H1 (cell line): ENCODE measurements around the gene AGPAT4. TPM values are rescaled to one million over a fixed set of nuclear protein-coding genes. Genes with fewer than 3 reads are reported as not detected.

Experiments
- CTCF ChIA-PET: fragments of 300-600 bp; sonication (Branson Sonifier 250); formaldehyde crosslinking; loops from one replicate; lab custom pipeline; 2021; ENCODE audit not compliant: partially characterized antibody; lab: Charles Lee
- POLR2A ChIA-PET: fragments of 300-600 bp; sonication (Branson Sonifier 250); formaldehyde crosslinking; loops from one replicate; lab custom pipeline; 2021; ENCODE audit warnings: inconsistent platforms; ENCODE audit not compliant: partially characterized antibody; lab: Charles Lee
- DNase-seq, 2 experiments: peaks; one replicate each; pipeline versions ENCODE4 v3.0.0 to v3.0.0-alpha.2; 2010 to 2022; ENCODE audit warnings: low spot score in 2 of 2, low read depth in 1 of 2, mixed read lengths in 1 of 2
- FAIRE-seq: peaks from 2 replicates; lab custom pipeline; 2011; peaks lifted over from hg19 to GRCh38; lab: Jason Lieb, UNC
- H2AFZ ChIP-seq: 2 replicates; pipeline ENCODE4 v1.8.1; 2012; ENCODE audit warnings: low read length, inconsistent platforms
- H2AK5ac ChIP-seq: 2 replicates; pipeline ENCODE4 v1.6.1; 2013; ENCODE audit warnings: low read depth, low read length
- H2BK120ac ChIP-seq: replicated peaks from 2 replicates; pipeline ENCODE3; 2013; ENCODE audit warnings: low read depth, low read length, inconsistent platforms
- H2BK12ac ChIP-seq: 2 replicates; pipeline ENCODE4 v1.6.1; 2013; ENCODE audit warnings: low read depth, low read length
- H2BK15ac ChIP-seq: 2 replicates; pipeline ENCODE4 v1.6.1; 2013; ENCODE audit warnings: low read length
- H2BK20ac ChIP-seq: 2 replicates; pipeline ENCODE4 v1.6.1; 2013; ENCODE audit warnings: low read length
- H2BK5ac ChIP-seq: 2 replicates; pipeline ENCODE4 v1.6.1; 2013; ENCODE audit warnings: low read depth, low read length
- H3K14ac ChIP-seq: 2 replicates; pipeline ENCODE4 v1.6.1; 2013; ENCODE audit warnings: inconsistent platforms; ENCODE audit not compliant: insufficient read length
- H3K18ac ChIP-seq: 2 replicates; pipeline ENCODE4 v1.6.1; 2013; ENCODE audit warnings: low read length; ENCODE audit errors: extremely low read depth
- H3K23ac ChIP-seq: 2 replicates; pipeline ENCODE4 v1.6.1; 2013; ENCODE audit warnings: inconsistent platforms; ENCODE audit not compliant: insufficient read length
- H3K23me2 ChIP-seq: 2 replicates; pipeline ENCODE4 v1.6.1; 2013; ENCODE audit warnings: low read depth, low read length
- H3K27ac ChIP-seq: 2 replicates; pipeline ENCODE4 v1.6.1; 2011; ENCODE audit warnings: low read depth, low read length, inconsistent platforms
- H3K27me3 ChIP-seq, 4 experiments: replicated peaks in 1 of 4; 1 replicate in 1 of 4; 2 replicates in 3 of 4; pipeline versions ENCODE4 v1.6.1 to v1.8.1; 2011 to 2013; ENCODE audit warnings: low read length in 3 of 4, mild to moderate bottlenecking in 3 of 4, inconsistent platforms in 2 of 4, mixed read lengths in 2 of 4, moderate library complexity in 1 of 4; ENCODE audit not compliant: control insufficient read depth in 3 of 4, insufficient read depth in 3 of 4; ENCODE audit errors: extremely low read depth in 1 of 4
- H3K36me3 ChIP-seq, 4 experiments: 2 replicates each; pipeline versions ENCODE4 v1.6.1 to v1.8.1; 2011 to 2013; ENCODE audit warnings: mild to moderate bottlenecking in 4 of 4, low read length in 3 of 4, moderate library complexity in 2 of 4, control low read depth in 1 of 4, inconsistent platforms in 1 of 4; ENCODE audit not compliant: insufficient read depth in 4 of 4, control insufficient read depth in 2 of 4
- H3K4ac ChIP-seq: replicated peaks from 2 replicates; pipeline ENCODE3; 2013; ENCODE audit warnings: low read length, low read depth, mixed read lengths, inconsistent platforms; ENCODE audit not compliant: insufficient read length
- H3K4me1 ChIP-seq, 4 experiments: replicated peaks in 1 of 4; 1 replicate in 1 of 4; 2 replicates in 3 of 4; pipeline versions ENCODE4 v1.6.1 to v1.8.1; 2011 to 2013; ENCODE audit warnings: low read length in 3 of 4, inconsistent platforms in 2 of 4, mixed read lengths in 1 of 4; ENCODE audit not compliant: insufficient read depth in 4 of 4, control insufficient read depth in 3 of 4
- H3K4me2 ChIP-seq, 2 experiments: 2 replicates each; pipeline versions ENCODE4 v1.6.1 to v1.8.1; 2011 to 2013; ENCODE audit warnings: low read depth in 2 of 2, low read length in 2 of 2, control low read depth in 1 of 2, inconsistent platforms in 1 of 2, mild to moderate bottlenecking in 1 of 2; ENCODE audit not compliant: insufficient read depth in 1 of 2
- H3K4me3 ChIP-seq, 4 experiments: fragments of 200-600, 300-600 bp in 1 of 4; sonication (generic), shearing (Covaris generic), sonication (Bioruptor Twin) in 1 of 4; 2 replicates each; pipeline versions ENCODE4 v1.5.1 to v1.8.1; 2011 to 2016; ENCODE audit warnings: low read length in 4 of 4, low read depth in 3 of 4, control low read depth in 2 of 4, inconsistent platforms in 2 of 4, mild to moderate bottlenecking in 2 of 4, mixed read lengths in 1 of 4, moderate library complexity in 1 of 4; ENCODE audit not compliant: insufficient read depth in 2 of 4; ENCODE audit errors: extremely low read depth in 1 of 4
- H3K56ac ChIP-seq: replicated peaks from 2 replicates; pipeline ENCODE3; 2013; ENCODE audit warnings: low read depth, mild to moderate bottlenecking, mixed read lengths, low read length, inconsistent platforms; ENCODE audit not compliant: insufficient read length
- H3K79me1 ChIP-seq: 2 replicates; pipeline ENCODE4 v1.6.1; 2013; ENCODE audit warnings: low read depth, low read length, control low read depth
- H3K79me2 ChIP-seq, 2 experiments: 2 replicates each; pipeline versions ENCODE4 v1.6.1 to v1.8.1; 2012 to 2013; ENCODE audit warnings: low read length in 2 of 2, mild to moderate bottlenecking in 2 of 2, inconsistent platforms in 1 of 2; ENCODE audit not compliant: insufficient read depth in 2 of 2, control insufficient read depth in 1 of 2
- H3K9ac ChIP-seq, 4 experiments: replicated peaks in 1 of 4; 1 replicate in 1 of 4; 2 replicates in 3 of 4; pipeline versions ENCODE4 v1.6.1 to v1.8.1; 2011 to 2013; ENCODE audit warnings: low read depth in 3 of 4, low read length in 3 of 4, control low read depth in 2 of 4, mild to moderate bottlenecking in 2 of 4, moderate library complexity in 2 of 4, inconsistent platforms in 1 of 4; ENCODE audit errors: extremely low read depth in 1 of 4
- H3K9me3 ChIP-seq, 2 experiments: 2 replicates each; pipeline versions ENCODE4 v1.6.1 to v1.8.1; 2012 to 2013; ENCODE audit warnings: mild to moderate bottlenecking in 2 of 2, moderate library complexity in 2 of 2, control low read depth in 1 of 2, inconsistent platforms in 1 of 2, low read depth in 1 of 2, low read length in 1 of 2, mixed read lengths in 1 of 2; ENCODE audit not compliant: insufficient read depth in 2 of 2
- H4K20me1 ChIP-seq, 2 experiments: replicated peaks in 1 of 2; 2 replicates each; pipeline versions ENCODE3 to v1.8.1; 2011 to 2013; ENCODE audit warnings: inconsistent platforms in 2 of 2, low read length in 2 of 2, mild to moderate bottlenecking in 1 of 2; ENCODE audit not compliant: insufficient read depth in 2 of 2, control insufficient read depth in 1 of 2
- H4K5ac ChIP-seq: 2 replicates; pipeline ENCODE4 v1.6.1; 2013; ENCODE audit warnings: low read length, low read depth, mixed read lengths, inconsistent platforms; ENCODE audit not compliant: insufficient read length
- H4K8ac ChIP-seq: 2 replicates; pipeline ENCODE4 v1.8.0; 2013; ENCODE audit warnings: mild to moderate bottlenecking, moderate library complexity, low read length, inconsistent platforms; ENCODE audit not compliant: insufficient read depth; ENCODE audit errors: extremely low read depth
- H4K91ac ChIP-seq: replicated peaks from 2 replicates; pipeline ENCODE3; 2013; ENCODE audit warnings: low read length, mixed read lengths, inconsistent platforms; ENCODE audit not compliant: insufficient read length
- CTCF ChIP-seq, 3 experiments: IDR thresholded peaks; 1 replicate in 2 of 3; 2 replicates in 1 of 3; pipeline versions ENCODE4 v1.5.1 to v1.6.1; 2011; ENCODE audit warnings: low read length in 3 of 3, mild to moderate bottlenecking in 3 of 3, inconsistent platforms in 2 of 3, low read depth in 1 of 3, moderate library complexity in 1 of 3; ENCODE audit not compliant: insufficient read depth in 1 of 3; ENCODE audit errors: control extremely low read depth in 1 of 3
- MAFK ChIP-seq: IDR thresholded peaks from 2 replicates; pipeline ENCODE4 v1.6.1; 2012; ENCODE audit warnings: low read depth, mild to moderate bottlenecking, improper control_type of control experiment, low read length
- RNF2 ChIP-seq: fragments of 200-900, 300-1000 bp; sonication (generic); IDR thresholded peaks from 2 replicates; pipeline ENCODE4 v1.7.1; 2016; ENCODE audit warnings: borderline replicate concordance, low read depth, mild to moderate bottlenecking, antibody characterized with exemption, low read length; ENCODE audit not compliant: poor library complexity, severe bottlenecking; ENCODE audit errors: missing control alignments
- SP1 ChIP-seq: IDR thresholded peaks from 2 replicates; pipeline ENCODE4 v1.6.1; 2011; ENCODE audit warnings: low read depth, low read length
- SP2 ChIP-seq: IDR thresholded peaks from 2 replicates; pipeline ENCODE4 v1.6.1; 2012; ENCODE audit warnings: mild to moderate bottlenecking, low read length, inconsistent platforms
- SUZ12 ChIP-seq: fragments of 200-600 bp; sonication (generic); IDR thresholded peaks from 2 replicates; pipeline ENCODE4 v1.6.1; 2012; ENCODE audit warnings: mild to moderate bottlenecking, inconsistent platforms, low read length, moderate library complexity, mixed read lengths
- WGBS, 2 experiments: shearing (Covaris generic) in 1 of 2; methylation state at CpG; one replicate each; pipeline versions ENCODE4 v1.1.6 to v1.1.7; 2013 to 2015; ENCODE audit warnings: low lambda C conversion rate in 2 of 2, mixed read lengths in 2 of 2, inconsistent platforms in 1 of 2, low coverage in 1 of 2, missing lambda C conversion rate in 1 of 2; ENCODE audit not compliant: insufficient replicate concordance in 2 of 2, insufficient coverage in 1 of 2, insufficient read length in 1 of 2; ENCODE audit errors: extremely low coverage in 1 of 2, missing lambda C conversion rate in 1 of 2; 5-methylcytosine and 5-hydroxymethylcytosine counted together
- polyA plus RNA-seq, 7 experiments: library from polyadenylated mRNA; depleted of rRNA in 3 of 7; stranded (reverse) in 5 of 7; unstranded in 2 of 7; fragments of >200 nt in 5 of 7; fragments of 200-250 nt in 2 of 7; gene quantifications; 1 replicate in 5 of 7; 2 replicates in 1 of 7; 4 replicates in 1 of 7; pipeline versions ENCODE4 v1.2.1 to v1.2.3, GENCODE V29; 2011 to 2013; ENCODE audit warnings: missing spikeins in 2 of 7, mixed read lengths in 2 of 7
- total RNA-seq: library from RNA; stranded (reverse); fragmentation: NEBNext Ultra II Directional; extraction: Animal tissue kit (Norgen Biotek cat#: 25700); gene quantifications from 2 replicates; pipeline ENCODE4 v1.2.1, GENCODE V29; 2021

The AGPAT4 gene
- total and polyA plus RNA-seq, 2 of the 8 experiments (the other 6 are each of a cell fraction or from before 2014, with no cell fraction given) = 13.5 to 23.8 TPM

- H4K20me1 ChIP-seq = peaks cover 2 to 7% of the 10 kb centered on the region in 2 experiments
- no peak overlapping the region for H4K8ac ChIP-seq
- H3K4ac ChIP-seq = no peak overlapping the region
- no peak overlapping the region for H3K27ac ChIP-seq
- H2BK120ac ChIP-seq = no peak overlapping the region
- H3K36me3 ChIP-seq = peaks cover 2 to 21% (median 7%) of the 10 kb centered on the region in 4 experiments; a peak in 5 of 8 replicates
- H3K23me2 ChIP-seq = no peaks in the 10 kb centered on the region
- H3K18ac ChIP-seq = no peak overlapping the region
- no peak overlapping the region for H2BK5ac ChIP-seq
- H3K4me2 ChIP-seq = no peak overlapping the region
- no peak overlapping the region for H3K4me3 ChIP-seq
- H4K5ac ChIP-seq = no peak overlapping the region
- ChIA-PET CTCF (interaction anchor here (0.6 to 3.0 kb wide), 6 partner anchors 10 to 621 kb away, joined by 3 to 16 read pairs (median 6); no protein-coding TSS in a partner anchor), POLR2A (no interaction called here)
- H3K4me1 ChIP-seq = no peaks in the 10 kb centered on the region
- no peak for DNase-seq
- WGBS, 2 experiments = 94% methylated on average over 13 of the region's 13 CpGs; no CpG with 5 or more reads in 1 of the 2 experiments
- H3K27me3 ChIP-seq = no peaks in the 10 kb centered on the region
- peaks cover 3 to 11% of the 10 kb centered on the region in 2 experiments; a peak in 3 of 4 replicates for H3K9me3 ChIP-seq
- TF ChIP-seq CTCF (IDR thresholded peaks at IDR 0.05; ENCODE audit: control extremely low read depth in 1 of 3, insufficient read depth in 1 of 3, low read depth in 1 of 3, low read length in 3 of 3) (no peak), SP2 (no peak), RNF2 (no peak), SUZ12 (no peak), SP1 (no peak), MAFK (no peak)
- H3K56ac ChIP-seq = no peak overlapping the region
- H3K79me2 ChIP-seq = no peaks in the 10 kb centered on the region
- no peak overlapping the region for H4K91ac ChIP-seq
- no peak overlapping the region for H2AFZ ChIP-seq
- H3K23ac ChIP-seq = no peak overlapping the region
- no peak for FAIRE-seq
- H2AK5ac ChIP-seq = no peak overlapping the region
- no peak overlapping the region for H2BK15ac ChIP-seq
- no peak overlapping the region for H3K14ac ChIP-seq
- no peak overlapping the region for H3K9ac ChIP-seq
- no peak overlapping the region for H2BK20ac ChIP-seq
- H3K79me1 ChIP-seq = no peaks in the 10 kb centered on the region; the same call in 1 of the 2 replicates
- no peak overlapping the region for H2BK12ac ChIP-seq
Observed at GRCh38 chr6:161154796-161155335, 119.0 kb downstream of the AGPAT4 start.
